Trophoblast cell (in vitro differentiated cells and primary cell): ENCODE data around the gene GNB5.

ENCODE experiments used
- DNase-seq, 2 donors: peaks; one replicate each; pipeline ENCODE4 v3.0.0-alpha.2; 2016
- H2AFZ ChIP-seq: 2 replicates; pipeline ENCODE4 v1.6.1; 2013; ENCODE audit warnings: low read length, moderate library complexity, mild to moderate bottlenecking; ENCODE audit not compliant: insufficient read depth, poor library complexity
- H2AK5ac ChIP-seq: 2 replicates; pipeline ENCODE4 v1.6.1; 2013; ENCODE audit warnings: mild to moderate bottlenecking, low read length
- H2BK120ac ChIP-seq: 2 replicates; pipeline ENCODE4 v1.6.1; 2013; ENCODE audit warnings: low read length, mild to moderate bottlenecking, moderate library complexity; ENCODE audit not compliant: insufficient read depth, poor library complexity
- H2BK12ac ChIP-seq: 2 replicates; pipeline ENCODE4 v1.6.1; 2013; ENCODE audit warnings: mild to moderate bottlenecking, low read length, moderate library complexity
- H2BK5ac ChIP-seq: 2 replicates; pipeline ENCODE4 v1.6.1; 2013; ENCODE audit warnings: low read length, low read depth, moderate library complexity, mild to moderate bottlenecking; ENCODE audit not compliant: poor library complexity
- H3K14ac ChIP-seq: 2 replicates; pipeline ENCODE4 v1.6.1; 2013; ENCODE audit warnings: mild to moderate bottlenecking, low read length
- H3K18ac ChIP-seq: 2 replicates; pipeline ENCODE4 v1.6.1; 2013; ENCODE audit warnings: mild to moderate bottlenecking, low read length
- H3K23ac ChIP-seq: 2 replicates; pipeline ENCODE4 v1.6.1; 2013; ENCODE audit warnings: low read length
- H3K27ac ChIP-seq: 2 replicates; pipeline ENCODE4 v1.5.1; 2013; ENCODE audit warnings: low read depth, mild to moderate bottlenecking, inconsistent platforms, low read length, moderate library complexity
- H3K27me3 ChIP-seq: 2 replicates; pipeline ENCODE4 v1.6.1; 2013; ENCODE audit warnings: inconsistent platforms, mild to moderate bottlenecking, low read length, moderate library complexity; ENCODE audit not compliant: insufficient read depth
- H3K36me3 ChIP-seq, 2 experiments: 1 replicate in 1 of 2; 2 replicates in 1 of 2; pipeline ENCODE4 v1.6.1; 2013; ENCODE audit warnings: low read length in 2 of 2, mild to moderate bottlenecking in 2 of 2, moderate library complexity in 1 of 2; ENCODE audit not compliant: insufficient read depth in 2 of 2, control insufficient read depth in 1 of 2
- H3K4ac ChIP-seq: 2 replicates; pipeline ENCODE4 v1.6.1; 2013; ENCODE audit warnings: low read depth, mild to moderate bottlenecking, low read length, moderate library complexity
- H3K4me1 ChIP-seq, 2 experiments: 1 replicate in 1 of 2; 2 replicates in 1 of 2; pipeline ENCODE4 v1.6.1; 2013; ENCODE audit warnings: low read length in 2 of 2, mild to moderate bottlenecking in 2 of 2, moderate library complexity in 1 of 2; ENCODE audit not compliant: insufficient read depth in 2 of 2, control insufficient read depth in 1 of 2
- H3K4me2 ChIP-seq: 2 replicates; pipeline ENCODE4 v1.6.1; 2013; ENCODE audit warnings: inconsistent platforms, mild to moderate bottlenecking, low read length, moderate library complexity
- H3K4me3 ChIP-seq: 2 replicates; pipeline ENCODE4 v1.5.1; 2013; ENCODE audit warnings: mild to moderate bottlenecking, low read depth, low read length, inconsistent platforms
- H3K79me1 ChIP-seq: one replicate; pipeline ENCODE4 v1.6.1; 2013; ENCODE audit warnings: low read length
- H3K79me2 ChIP-seq: 2 replicates; pipeline ENCODE4 v1.6.1; 2013; ENCODE audit warnings: low read length, mild to moderate bottlenecking; ENCODE audit not compliant: control insufficient read depth, insufficient read depth, poor library complexity
- H3K9ac ChIP-seq: 2 replicates; pipeline ENCODE4 v1.6.1; 2013; ENCODE audit warnings: mild to moderate bottlenecking, low read length
- H3K9me3 ChIP-seq: 2 replicates; pipeline ENCODE4 v1.6.1; 2013; ENCODE audit warnings: low read depth, mild to moderate bottlenecking, control low read depth, inconsistent platforms, low read length; ENCODE audit not compliant: insufficient read depth
- H4K12ac ChIP-seq: 2 replicates; pipeline ENCODE4 v1.6.1; 2013; ENCODE audit warnings: low read depth, mild to moderate bottlenecking, low read length, moderate library complexity
- H4K8ac ChIP-seq: 2 replicates; pipeline ENCODE4 v1.6.1; 2013; ENCODE audit warnings: low read depth, mild to moderate bottlenecking, low read length, moderate library complexity
- H4K91ac ChIP-seq: one replicate; pipeline ENCODE4 v1.6.1; 2013; ENCODE audit warnings: low read depth, mild to moderate bottlenecking, low read length, moderate library complexity
- WGBS: extraction: QIAGEN DNeasy Blood & Tissue Kit; methylation state at CpG from one replicate; pipeline ENCODE4 v1.1.7; 2013; ENCODE audit warnings: missing lambda C conversion rate; ENCODE audit not compliant: insufficient read length, insufficient coverage; ENCODE audit errors: extremely low coverage; 5-methylcytosine and 5-hydroxymethylcytosine counted together

The GNB5 gene

GRCh38 chr15:52230073-52230472 lies 38.9 kb upstream of the GNB5 start:
- Histone ChIP-seq H3K4me1 (peaks cover 8 to 11% of the 10 kb centered on the region in 2 experiments), H3K27me3 (no peaks in the 10 kb centered on the region), H4K91ac (no peak overlapping the region), H3K9ac (no peak overlapping the region), H3K4ac (no peak overlapping the region), H3K14ac (no peak overlapping the region), H4K8ac (no peak overlapping the region), H2BK120ac (peak overlapping the region; percentile 63), H3K79me1 (peaks cover 9% of the 10 kb centered on the region), H3K18ac (no peak overlapping the region), H3K23ac (no peak overlapping the region), H3K27ac (no peak overlapping the region), H3K9me3 (peaks cover 2% of the 10 kb centered on the region), H3K4me3 (no peak overlapping the region), H2BK12ac (no peak overlapping the region), H2AFZ (no peak overlapping the region), H2BK5ac (no peak overlapping the region), H4K12ac (no peak overlapping the region), H3K4me2 (no peak overlapping the region), H3K79me2 (no peaks in the 10 kb centered on the region), H3K36me3 (no peaks in the 10 kb centered on the region), H2AK5ac (no peak overlapping the region)
- no CpG with 5 or more reads among the region's 1 CpG for WGBS
- no peak for DNase-seq

GRCh38 chr15:52228921-52229320 lies 37.7 kb upstream of the GNB5 start:
- no peaks in the 10 kb centered on the region for H3K27me3 ChIP-seq
- H2BK12ac ChIP-seq, result no peak overlapping the region
- H2AFZ ChIP-seq, result no peak overlapping the region
- no peaks in the 10 kb centered on the region for H3K36me3 ChIP-seq
- H3K27ac ChIP-seq, result no peak overlapping the region
- no peak overlapping the region for H3K4me2 ChIP-seq
- no peak overlapping the region for H2AK5ac ChIP-seq
- H3K4ac ChIP-seq, result no peak overlapping the region
- H4K8ac ChIP-seq, result no peak overlapping the region
- no peak overlapping the region for H3K18ac ChIP-seq
- H3K79me2 ChIP-seq, result no peaks in the 10 kb centered on the region
- no peak overlapping the region for H4K91ac ChIP-seq
- H3K14ac ChIP-seq, result no peak overlapping the region
- no peak overlapping the region for H3K4me3 ChIP-seq
- peaks cover 5% of the 10 kb centered on the region for H3K79me1 ChIP-seq
- H4K12ac ChIP-seq, result no peak overlapping the region
- H3K23ac ChIP-seq, result no peak overlapping the region
- no peak overlapping the region for H2BK5ac ChIP-seq
- peak; percentile 97 for DNase-seq
- H3K9ac ChIP-seq, result no peak overlapping the region
- peaks cover 2 to 5% of the 10 kb centered on the region in 2 experiments for H3K4me1 ChIP-seq
- no CpG with 5 or more reads among the region's 8 CpGs for WGBS
- no peaks in the 10 kb centered on the region for H3K9me3 ChIP-seq
- H2BK120ac ChIP-seq, result no peak overlapping the region

- Histone ChIP-seq H3K4me2 (no peak overlapping the region), H3K4ac (no peak overlapping the region), H3K9me3 (no peaks in the 10 kb centered on the region), H4K12ac (no peak overlapping the region), H2AFZ (no peak overlapping the region), H3K4me3 (no peak overlapping the region), H3K36me3 (no peaks in the 10 kb centered on the region), H2BK120ac (no peak overlapping the region), H3K23ac (no peak overlapping the region), H2AK5ac (no peak overlapping the region), H3K79me2 (no peaks in the 10 kb centered on the region), H3K27me3 (no peaks in the 10 kb centered on the region), H3K9ac (no peak overlapping the region), H4K91ac (no peak overlapping the region), H3K4me1 (no peaks in the 10 kb centered on the region), H2BK5ac (no peak overlapping the region), H4K8ac (no peak overlapping the region), H2BK12ac (no peak overlapping the region), H3K27ac (no peak overlapping the region), H3K14ac (no peak overlapping the region), H3K18ac (no peak overlapping the region), H3K79me1 (peaks cover 3% of the 10 kb centered on the region)
- peak; percentile 82 to 92 for DNase-seq
- no CpG with 5 or more reads among the region's 5 CpGs for WGBS
Observed at GRCh38 chr15:52227456-52227855, 36.3 kb upstream of the GNB5 start.

GRCh38 chr15:52225230-52225629 lies 34.0 kb upstream of the GNB5 start:
- no peaks in the 10 kb centered on the region for H3K36me3 ChIP-seq
- no peak overlapping the region for H4K8ac ChIP-seq

More at GRCh38 chr15:52225230-52225629, 34.0 kb upstream of the GNB5 start:
- H4K12ac ChIP-seq, result no peak overlapping the region
- H3K4me3 ChIP-seq, result no peak overlapping the region
- H3K14ac ChIP-seq, result no peak overlapping the region
- H3K9me3 ChIP-seq, result no peaks in the 10 kb centered on the region
- H3K4ac ChIP-seq, result no peak overlapping the region
- no peak for DNase-seq
- no peaks in the 10 kb centered on the region for H3K4me1 ChIP-seq
- H2BK5ac ChIP-seq, result no peak overlapping the region
- H3K23ac ChIP-seq, result no peak overlapping the region
- H3K27ac ChIP-seq, result no peak overlapping the region
- no peak overlapping the region for H4K91ac ChIP-seq
- H2AFZ ChIP-seq, result no peak overlapping the region
- no peak overlapping the region for H3K9ac ChIP-seq
- H3K18ac ChIP-seq, result no peak overlapping the region
- no peaks in the 10 kb centered on the region for H3K79me2 ChIP-seq
- no peak overlapping the region for H2BK120ac ChIP-seq
- H2BK12ac ChIP-seq, result no peak overlapping the region
- no CpG with 5 or more reads among the region's 8 CpGs for WGBS
- H2AK5ac ChIP-seq, result no peak overlapping the region
- no peak overlapping the region for H3K4me2 ChIP-seq
- no peaks in the 10 kb centered on the region for H3K27me3 ChIP-seq
- peaks cover 3% of the 10 kb centered on the region for H3K79me1 ChIP-seq
